SK-N-SH treated with all-trans-retinoic acid at 6 μM for 48 hours (cell line): ENCODE measurements around the gene CRY1.

ENCODE experiments used
- ATAC-seq: fragments of 200-7000 bp; cut with Tn5 transposase; 3 replicates; pipeline ENCODE4 v1.9.1; 2020; ENCODE audit warnings: mild to moderate bottlenecking, moderate library complexity
- BACH2 ChIP-seq: fragments of 250-450 bp; sonication (Bioruptor Pico); IDR thresholded peaks from 2 replicates; pipeline ENCODE4 v1.9.0; 2021; ENCODE audit warnings: mild to moderate bottlenecking, borderline replicate concordance
- CSDC2 ChIP-seq: fragments of 250-450 bp; sonication (Bioruptor Pico); IDR thresholded peaks from 2 replicates; pipeline ENCODE4 v1.5.0; 2020; ENCODE audit warnings: mild to moderate bottlenecking, moderate library complexity
- GLIS3 ChIP-seq: fragments of 250-450 bp; sonication (Bioruptor Pico); IDR thresholded peaks from 2 replicates; pipeline ENCODE4 v1.5.0; 2020; ENCODE audit warnings: mild to moderate bottlenecking, moderate library complexity
- ISL1 ChIP-seq: fragments of 250-450 bp; sonication (Bioruptor Pico); IDR thresholded peaks from 2 replicates; pipeline ENCODE4 v2.1.2; 2022; ENCODE audit warnings: mild to moderate bottlenecking, moderate library complexity
- OSR1 ChIP-seq: fragments of 250-450 bp; sonication (Bioruptor Pico); IDR thresholded peaks from 2 replicates; pipeline ENCODE4 v1.8.0; 2022; ENCODE audit warnings: moderate library complexity, mild to moderate bottlenecking, inconsistent platforms
- PATZ1 ChIP-seq: fragments of 250-450 bp; sonication (Bioruptor Pico); IDR thresholded peaks from 2 replicates; pipeline ENCODE4 v1.8.0; 2020; ENCODE audit warnings: mild to moderate bottlenecking, moderate library complexity, borderline replicate concordance
- POU6F1 ChIP-seq: fragments of 250-450 bp; sonication (Bioruptor Pico); IDR thresholded peaks from 2 replicates; pipeline ENCODE4 v1.8.0; 2021; ENCODE audit warnings: low read depth, mild to moderate bottlenecking, moderate library complexity, borderline replicate concordance
- PPARA ChIP-seq: fragments of 250-450 bp; sonication (Bioruptor Pico); IDR thresholded peaks from 2 replicates; pipeline ENCODE4 v1.5.0; 2020; ENCODE audit warnings: mild to moderate bottlenecking, borderline replicate concordance
- RARB ChIP-seq: fragments of 250-450 bp; sonication (Bioruptor Pico); IDR thresholded peaks from 2 replicates; pipeline ENCODE4 v1.8.0; 2021; ENCODE audit warnings: mild to moderate bottlenecking, moderate library complexity
- TCF4 ChIP-seq: fragments of 250-450 bp; sonication (Bioruptor Pico); IDR thresholded peaks from 2 replicates; pipeline ENCODE4 v1.8.0; 2021; ENCODE audit warnings: mild to moderate bottlenecking, moderate library complexity, borderline replicate concordance
- TOX ChIP-seq: fragments of 250-450 bp; sonication (Bioruptor Pico); IDR thresholded peaks from 2 replicates; pipeline ENCODE4 v1.8.0; 2021; ENCODE audit warnings: mild to moderate bottlenecking, moderate library complexity, borderline replicate concordance
- ZNF565 ChIP-seq: fragments of 450-650 bp; formaldehyde crosslinking; conservative IDR thresholded peaks from 2 replicates; pipeline ENCODE4 v1.5.0; 2020; ENCODE audit warnings: low read depth, mild to moderate bottlenecking, moderate library complexity
- ZNF70 ChIP-seq: fragments of 450-650 bp; formaldehyde crosslinking; IDR thresholded peaks from 2 replicates; pipeline ENCODE4 v1.5.0; 2020; ENCODE audit warnings: mild to moderate bottlenecking, moderate library complexity
- ZNF8 ChIP-seq: fragments of 450-650 bp; formaldehyde crosslinking; IDR thresholded peaks from 2 replicates; pipeline ENCODE4 v1.5.0; 2020; ENCODE audit warnings: mild to moderate bottlenecking, moderate library complexity
- TF ChIP-seq, protein P1 (sequence below): fragments of 250-450 bp; sonication (Bioruptor Pico); IDR thresholded peaks from 2 replicates; pipeline ENCODE4 v1.5.1; 2020; ENCODE audit warnings: low read depth, mild to moderate bottlenecking, moderate library complexity
- TF ChIP-seq, protein P2 (sequence below): fragments of 250-450 bp; sonication (Bioruptor Pico); IDR thresholded peaks from 2 replicates; pipeline ENCODE4 v1.5.1; 2021; ENCODE audit warnings: mild to moderate bottlenecking, moderate library complexity
- TF ChIP-seq, protein P3 (sequence below): fragments of 250-450 bp; sonication (Bioruptor Pico); IDR thresholded peaks from 2 replicates; pipeline ENCODE4 v1.5.0; 2020; ENCODE audit warnings: mild to moderate bottlenecking, moderate library complexity

Gene CRY1

GRCh38 chr12:107118624-107119023, 25.3 kb upstream of the CRY1 start:
- TF ChIP-seq RARB (no peak), TOX (CRISPR knock-in tag) (no peak)
- TF ChIP-seq, protein P1, sequence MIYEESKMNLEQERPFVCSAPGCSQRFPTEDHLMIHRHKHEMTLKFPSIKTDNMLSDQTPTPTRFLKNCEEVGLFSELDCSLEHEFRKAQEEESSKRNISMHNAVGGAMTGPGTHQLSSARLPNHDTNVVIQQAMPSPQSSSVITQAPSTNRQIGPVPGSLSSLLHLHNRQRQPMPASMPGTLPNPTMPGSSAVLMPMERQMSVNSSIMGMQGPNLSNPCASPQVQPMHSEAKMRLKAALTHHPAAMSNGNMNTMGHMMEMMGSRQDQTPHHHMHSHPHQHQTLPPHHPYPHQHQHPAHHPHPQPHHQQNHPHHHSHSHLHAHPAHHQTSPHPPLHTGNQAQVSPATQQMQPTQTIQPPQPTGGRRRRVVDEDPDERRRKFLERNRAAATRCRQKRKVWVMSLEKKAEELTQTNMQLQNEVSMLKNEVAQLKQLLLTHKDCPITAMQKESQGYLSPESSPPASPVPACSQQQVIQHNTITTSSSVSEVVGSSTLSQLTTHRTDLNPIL (CRISPR knock-in tag), result no peak
- ATAC-seq, result no peak

DNA sequence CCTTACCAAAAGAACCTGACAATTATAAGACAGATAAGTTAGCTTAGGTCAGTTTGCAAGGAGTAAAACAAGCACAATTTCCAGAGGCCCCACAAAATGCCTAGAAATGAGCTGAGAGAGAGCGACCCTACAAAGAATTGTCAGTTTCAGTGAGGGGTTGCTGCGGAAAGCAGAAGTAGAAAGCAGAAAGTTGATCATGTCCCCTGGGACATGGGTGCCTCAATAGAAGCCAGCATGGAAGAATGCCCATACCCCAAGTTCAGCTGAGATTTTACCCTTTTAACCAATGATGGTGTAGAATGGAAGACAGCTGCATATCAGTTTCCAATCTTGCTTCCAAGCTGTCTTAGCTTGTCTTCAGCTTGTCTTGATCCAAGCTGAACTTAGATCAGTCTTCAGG, 21.8 kb upstream of the CRY1 start:
- TF ChIP-seq POU6F1 (CRISPR knock-in tag) (no peak), BACH2 (CRISPR knock-in tag) (no peak), ISL1 (no peak), CSDC2 (CRISPR knock-in tag) (no peak), GLIS3 (CRISPR knock-in tag) (no peak), PPARA (CRISPR knock-in tag) (no peak), OSR1 (no peak), ZNF8 (CRISPR knock-in tag) (no peak), PATZ1 (CRISPR knock-in tag) (no peak), TCF4 (CRISPR knock-in tag) (no peak), ZNF70 (CRISPR knock-in tag) (no peak)
- TF ChIP-seq, protein P2, sequence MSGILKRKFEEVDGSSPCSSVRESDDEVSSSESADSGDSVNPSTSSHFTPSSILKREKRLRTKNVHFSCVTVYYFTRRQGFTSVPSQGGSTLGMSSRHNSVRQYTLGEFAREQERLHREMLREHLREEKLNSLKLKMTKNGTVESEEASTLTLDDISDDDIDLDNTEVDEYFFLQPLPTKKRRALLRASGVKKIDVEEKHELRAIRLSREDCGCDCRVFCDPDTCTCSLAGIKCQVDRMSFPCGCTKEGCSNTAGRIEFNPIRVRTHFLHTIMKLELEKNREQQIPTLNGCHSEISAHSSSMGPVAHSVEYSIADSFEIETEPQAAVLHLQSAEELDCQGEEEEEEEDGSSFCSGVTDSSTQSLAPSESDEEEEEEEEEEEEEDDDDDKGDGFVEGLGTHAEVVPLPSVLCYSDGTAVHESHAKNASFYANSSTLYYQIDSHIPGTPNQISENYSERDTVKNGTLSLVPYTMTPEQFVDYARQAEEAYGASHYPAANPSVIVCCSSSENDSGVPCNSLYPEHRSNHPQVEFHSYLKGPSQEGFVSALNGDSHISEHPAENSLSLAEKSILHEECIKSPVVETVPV, result no peak
- TF ChIP-seq, protein P3, sequence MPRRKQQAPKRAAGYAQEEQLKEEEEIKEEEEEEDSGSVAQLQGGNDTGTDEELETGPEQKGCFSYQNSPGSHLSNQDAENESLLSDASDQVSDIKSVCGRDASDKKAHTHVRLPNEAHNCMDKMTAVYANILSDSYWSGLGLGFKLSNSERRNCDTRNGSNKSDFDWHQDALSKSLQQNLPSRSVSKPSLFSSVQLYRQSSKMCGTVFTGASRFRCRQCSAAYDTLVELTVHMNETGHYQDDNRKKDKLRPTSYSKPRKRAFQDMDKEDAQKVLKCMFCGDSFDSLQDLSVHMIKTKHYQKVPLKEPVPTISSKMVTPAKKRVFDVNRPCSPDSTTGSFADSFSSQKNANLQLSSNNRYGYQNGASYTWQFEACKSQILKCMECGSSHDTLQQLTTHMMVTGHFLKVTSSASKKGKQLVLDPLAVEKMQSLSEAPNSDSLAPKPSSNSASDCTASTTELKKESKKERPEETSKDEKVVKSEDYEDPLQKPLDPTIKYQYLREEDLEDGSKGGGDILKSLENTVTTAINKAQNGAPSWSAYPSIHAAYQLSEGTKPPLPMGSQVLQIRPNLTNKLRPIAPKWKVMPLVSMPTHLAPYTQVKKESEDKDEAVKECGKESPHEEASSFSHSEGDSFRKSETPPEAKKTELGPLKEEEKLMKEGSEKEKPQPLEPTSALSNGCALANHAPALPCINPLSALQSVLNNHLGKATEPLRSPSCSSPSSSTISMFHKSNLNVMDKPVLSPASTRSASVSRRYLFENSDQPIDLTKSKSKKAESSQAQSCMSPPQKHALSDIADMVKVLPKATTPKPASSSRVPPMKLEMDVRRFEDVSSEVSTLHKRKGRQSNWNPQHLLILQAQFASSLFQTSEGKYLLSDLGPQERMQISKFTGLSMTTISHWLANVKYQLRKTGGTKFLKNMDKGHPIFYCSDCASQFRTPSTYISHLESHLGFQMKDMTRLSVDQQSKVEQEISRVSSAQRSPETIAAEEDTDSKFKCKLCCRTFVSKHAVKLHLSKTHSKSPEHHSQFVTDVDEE (CRISPR knock-in tag), result no peak
- no peak for ATAC-seq

DNA sequence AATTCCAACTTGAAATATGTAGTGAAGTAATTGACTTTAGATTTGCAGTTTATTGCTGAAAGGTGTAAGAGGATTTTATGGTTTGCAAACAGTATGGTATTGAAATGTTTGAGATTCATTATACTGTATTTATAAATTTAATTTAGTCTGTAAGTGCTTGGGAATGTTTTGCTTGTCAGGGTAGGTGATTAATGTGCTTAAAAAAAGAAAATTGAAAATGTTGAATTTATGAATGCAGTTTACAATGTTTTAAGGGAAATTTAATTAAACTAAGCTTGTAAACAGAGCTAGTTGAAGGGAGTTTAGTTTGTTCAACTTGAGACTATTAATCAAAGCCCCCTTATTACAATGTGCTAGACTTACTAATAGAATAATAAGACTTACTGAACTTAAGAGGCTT, 18.0 kb upstream of the CRY1 start:
- ATAC-seq, result no peak
- TF ChIP-seq, protein P3 (CRISPR knock-in tag), result no peak
- TF ChIP-seq ISL1 (peak; percentile 56), ZNF565 (CRISPR knock-in tag) (no peak)
